HG03571 (cell line): ENCODE results near the gene CALB2.
"Not testable (repeated sequence)": the region's sequence is repeated elsewhere in the genome, so short reads cannot be mapped to it uniquely, and the experiment has no call there.

Source experiments
- ATAC-seq: cut with Tn5 transposase; IDR thresholded peaks from one replicate; pipeline ENCODE4 v1.9.1; 2021; ENCODE audit not compliant: unreplicated experiment

Gene CALB2

GRCh38 chr16:71352466-71352865, 6.1 kb upstream of the CALB2 start:
- no peak for ATAC-seq

- ATAC-seq: no peak
Measured at GRCh38 chr16:71352963-71353460, 5.5 kb upstream of the CALB2 start.

- no peak for ATAC-seq
Measured at GRCh38 chr16:71353736-71354135, 4.8 kb upstream of the CALB2 start.

GRCh38 chr16:71354156-71354555, 4.4 kb upstream of the CALB2 start:
- no peak for ATAC-seq

GRCh38 chr16:71356051-71356740, 2.3 kb upstream of the CALB2 start:
- no peak for ATAC-seq

- not testable (repeated sequence) for ATAC-seq
Measured at GRCh38 chr16:71356936-71357335, 1.6 kb upstream of the CALB2 start.

GRCh38 chr16:71357681-71358080, 842 bp upstream of the CALB2 start:
- ATAC-seq: no peak

- no peak for ATAC-seq
Measured at GRCh38 chr16:71359431-71359830, 908 bp downstream of the CALB2 start.

GRCh38 chr16:71360378-71360777, 1.9 kb downstream of the CALB2 start:
- no peak for ATAC-seq

GRCh38 chr16:71364133-71364681, 5.7 kb downstream of the CALB2 start:
- ATAC-seq: no peak

GRCh38 chr16:71365021-71365420, 6.5 kb downstream of the CALB2 start:
- no peak for ATAC-seq

- no peak for ATAC-seq
Measured at GRCh38 chr16:71367241-71367976, 8.9 kb downstream of the CALB2 start.

GRCh38 chr16:71368958-71369357, 10.4 kb downstream of the CALB2 start:
- ATAC-seq: no peak

- no peak for ATAC-seq
Measured at GRCh38 chr16:71369494-71369893, 11.0 kb downstream of the CALB2 start.

- no peak for ATAC-seq
Measured at GRCh38 chr16:71371237-71371636, 12.7 kb downstream of the CALB2 start.

GRCh38 chr16:71373073-71373472, 14.6 kb downstream of the CALB2 start:
- no peak for ATAC-seq

GRCh38 chr16:71376465-71377157, 18.1 kb downstream of the CALB2 start:
- ATAC-seq: no peak

GRCh38 chr16:71379711-71380110, 21.2 kb downstream of the CALB2 start:
- no peak for ATAC-seq

- no peak for ATAC-seq
Measured at GRCh38 chr16:71380831-71381230, 22.3 kb downstream of the CALB2 start.

- ATAC-seq: no peak
Measured at GRCh38 chr16:71383054-71383773, 24.7 kb downstream of the CALB2 start.
